Measurements from ENCODE around the gene ARHGAP15. TPM values are rescaled to one million over a fixed set of nuclear protein-coding genes. Genes with fewer than 3 reads are reported as not detected.

Gene ARHGAP15
- total RNA-seq, 1 donor from 2014 or later = not detected

- no peak for TF ChIP-seq CTCF (conservative IDR thresholded peaks at IDR 0.05; ENCODE audit: low read depth, low read length)
- DNase-seq (ENCODE audit: low read depth) = no peak
These were observed 603.7 kb downstream of the ARHGAP15 start for GRCh38 chr2:143732871-143733270.

GRCh38 chr2:143734507-143734906 is 605.3 kb downstream of the ARHGAP15 start:
- DNase-seq (ENCODE audit: low read depth) = no peak
- no peak for TF ChIP-seq CTCF (conservative IDR thresholded peaks at IDR 0.05; ENCODE audit: low read depth, low read length)
- no peak overlapping the region for H3K4me3 ChIP-seq (ENCODE audit: low read depth, low read length)

More at GRCh38 chr2:143732871-143733270, 603.7 kb downstream of the ARHGAP15 start:
- no peak overlapping the region for H3K4me3 ChIP-seq (ENCODE audit: low read depth, low read length)

GRCh38 chr2:143736904-143737303 is 607.7 kb downstream of the ARHGAP15 start:
- H3K4me3 ChIP-seq (ENCODE audit: low read depth, low read length) = no peak overlapping the region
- no peak for DNase-seq (ENCODE audit: low read depth)
- TF ChIP-seq CTCF (conservative IDR thresholded peaks at IDR 0.05; ENCODE audit: low read depth, low read length) = no peak

GRCh38 chr2:143740431-143740830 is 611.2 kb downstream of the ARHGAP15 start:
- no peak overlapping the region for H3K4me3 ChIP-seq (ENCODE audit: low read depth, low read length)
- DNase-seq (ENCODE audit: low read depth) = no peak
- TF ChIP-seq CTCF (conservative IDR thresholded peaks at IDR 0.05; ENCODE audit: low read depth, low read length) = no peak

- TF ChIP-seq CTCF (conservative IDR thresholded peaks at IDR 0.05; ENCODE audit: low read depth, low read length) = no peak
- H3K4me3 ChIP-seq (ENCODE audit: low read depth, low read length) = no peak overlapping the region
- DNase-seq (ENCODE audit: low read depth) = no peak
These were observed 612.0 kb downstream of the ARHGAP15 start for GRCh38 chr2:143741205-143741604.

- TF ChIP-seq CTCF (conservative IDR thresholded peaks at IDR 0.05; ENCODE audit: low read depth, low read length) = no peak
- H3K4me3 ChIP-seq (ENCODE audit: low read depth, low read length) = no peak overlapping the region
- DNase-seq (ENCODE audit: low read depth) = no peak
These were observed 613.4 kb downstream of the ARHGAP15 start for GRCh38 chr2:143742581-143742980.

GRCh38 chr2:143744114-143744513 is 614.9 kb downstream of the ARHGAP15 start:
- no peak overlapping the region for H3K4me3 ChIP-seq (ENCODE audit: low read depth, low read length)
- TF ChIP-seq CTCF (conservative IDR thresholded peaks at IDR 0.05; ENCODE audit: low read depth, low read length) = no peak
- DNase-seq (ENCODE audit: low read depth) = no peak
